CD14-positive monocyte (primary cell): ENCODE measurements around the gene TEX51. TPM values are rescaled to one million over a fixed set of nuclear protein-coding genes. Genes with fewer than 3 reads are reported as not detected.

ENCODE experiments used
- DNase-seq, 3 donors: peaks; one replicate each; pipeline ENCODE4 v3.0.0-alpha.2; 2011 to 2022
- H2AFZ ChIP-seq: 2 replicates; pipeline ENCODE4 v1.6.0; 2012; ENCODE audit warnings: mild to moderate bottlenecking, low read depth, low read length, inconsistent platforms; ENCODE audit not compliant: insufficient read depth, poor library complexity, severe bottlenecking
- H3K27ac ChIP-seq, 2 donors: 1 replicate in 1 of 2; 2 replicates in 1 of 2; pipeline ENCODE4 v1.5.1; 2012 to 2013; ENCODE audit warnings: low read length in 2 of 2, control low read depth in 1 of 2, inconsistent platforms in 1 of 2, low read depth in 1 of 2, mild to moderate bottlenecking in 1 of 2
- H3K27me3 ChIP-seq, 2 donors: one replicate each; pipeline versions ENCODE4 v1.6.0 to v1.6.1; 2011 to 2013; ENCODE audit warnings: low read length in 2 of 2; ENCODE audit not compliant: control insufficient read depth in 2 of 2, insufficient read depth in 2 of 2
- H3K36me3 ChIP-seq, 2 donors: replicated peaks in 1 of 2; 1 replicate in 1 of 2; 2 replicates in 1 of 2; pipeline versions ENCODE4 v1.5.1 to v1.6.1; 2012 to 2013; ENCODE audit warnings: low read length in 2 of 2, control low read depth in 1 of 2, inconsistent platforms in 1 of 2, mild to moderate bottlenecking in 1 of 2; ENCODE audit not compliant: insufficient read depth in 2 of 2, control insufficient read depth in 1 of 2
- H3K4me1 ChIP-seq, 2 donors: 1 replicate in 1 of 2; 2 replicates in 1 of 2; pipeline versions ENCODE4 v1.5.1 to v1.6.1; 2012 to 2013; ENCODE audit warnings: low read length in 2 of 2, control low read depth in 1 of 2, inconsistent platforms in 1 of 2, mild to moderate bottlenecking in 1 of 2, moderate library complexity in 1 of 2; ENCODE audit not compliant: insufficient read depth in 2 of 2, control insufficient read depth in 1 of 2
- H3K4me2 ChIP-seq: replicated peaks from 2 replicates; pipeline ENCODE3; 2012; ENCODE audit warnings: low read length, moderate library complexity, mild to moderate bottlenecking; ENCODE audit not compliant: poor library complexity, severe bottlenecking; ENCODE audit errors: extremely low read depth
- H3K4me3 ChIP-seq, 3 experiments: fragments of 200-600 bp in 1 of 3; sonication (generic) in 1 of 3; replicated peaks in 1 of 3; 1 replicate in 2 of 3; 2 replicates in 1 of 3; pipeline ENCODE4 v1.5.1; 2011 to 2013; ENCODE audit warnings: low read length in 3 of 3, mild to moderate bottlenecking in 3 of 3, control low read depth in 2 of 3, low read depth in 2 of 3, inconsistent platforms in 1 of 3, moderate library complexity in 1 of 3
- H3K79me2 ChIP-seq: 2 replicates; pipeline ENCODE4 v1.6.0; 2012; ENCODE audit warnings: mild to moderate bottlenecking, control low read depth, inconsistent platforms, low read length, moderate library complexity; ENCODE audit not compliant: insufficient read depth
- H3K9ac ChIP-seq: 2 replicates; pipeline ENCODE4 v1.6.0; 2017; ENCODE audit warnings: low read length, mild to moderate bottlenecking; ENCODE audit not compliant: insufficient read depth, poor library complexity, severe bottlenecking
- H3K9me3 ChIP-seq, 2 donors: replicated peaks in 1 of 2; 1 replicate in 1 of 2; 2 replicates in 1 of 2; pipeline versions ENCODE4 v1.5.1 to v1.6.1; 2012 to 2013; ENCODE audit warnings: low read length in 2 of 2, control low read depth in 1 of 2; ENCODE audit not compliant: control insufficient read depth in 1 of 2, insufficient read depth in 1 of 2
- H4K20me1 ChIP-seq: 2 replicates; pipeline ENCODE4 v1.6.0; 2012; ENCODE audit warnings: mild to moderate bottlenecking, low read length, control low read depth, moderate library complexity; ENCODE audit not compliant: insufficient read depth
- H3K27ac Mint-ChIP-seq, 7 donors: one replicate each; pipeline ENCODE4 v1.8.0; 2020; ENCODE audit warnings: mild to moderate bottlenecking in 7 of 7, mixed read lengths in 7 of 7, moderate library complexity in 6 of 7, inconsistent platforms in 2 of 7
- H3K27me3 Mint-ChIP-seq, 3 donors: one replicate each; pipeline ENCODE4 v1.8.0; 2021 to 2022; ENCODE audit warnings: low read depth in 3 of 3, mild to moderate bottlenecking in 3 of 3, mixed read lengths in 3 of 3, moderate library complexity in 3 of 3, inconsistent platforms in 1 of 3
- H3K36me3 Mint-ChIP-seq, 2 donors: one replicate each; pipeline ENCODE4 v1.8.0; 2020; ENCODE audit warnings: mixed read lengths in 2 of 2, inconsistent platforms in 1 of 2, mild to moderate bottlenecking in 1 of 2
- H3K4me1 Mint-ChIP-seq: one replicate; pipeline ENCODE4 v1.8.0; 2020; ENCODE audit warnings: mild to moderate bottlenecking, mixed read lengths
- H3K4me3 Mint-ChIP-seq, 2 donors: one replicate each; pipeline ENCODE4 v1.8.0; 2020; ENCODE audit warnings: mild to moderate bottlenecking in 2 of 2, mixed read lengths in 2 of 2, moderate library complexity in 1 of 2
- H3K9me3 Mint-ChIP-seq, 7 donors: one replicate each; pipeline ENCODE4 v1.8.0; 2020 to 2022; ENCODE audit warnings: mixed read lengths in 7 of 7, mild to moderate bottlenecking in 6 of 7, moderate library complexity in 6 of 7, inconsistent platforms in 2 of 7
- WGBS: methylation state at CpG from one replicate; pipeline ENCODE4 v1.1.5; 2013; ENCODE audit warnings: missing lambda C conversion rate; ENCODE audit not compliant: insufficient coverage; 5-methylcytosine and 5-hydroxymethylcytosine counted together
- intact Hi-C, 2 donors: fragments of 100-400 bp; cut with micrococcal nuclease; formaldehyde crosslinking; loops; one replicate each; pipeline versions ENCODE4 v1.15.0 to v1.15.1; 2023
- polyA plus RNA-seq, 3 donors: library from polyadenylated mRNA; depleted of rRNA in 1 of 3; unstranded in 2 of 3; stranded (reverse) in 1 of 3; fragments of 300-500 nt in 2 of 3; fragments of >200 nt in 1 of 3; fragmentation: Illumina TruSeq in 2 of 3; gene quantifications; 1 replicate in 2 of 3; 2 replicates in 1 of 3; pipeline ENCODE4 v1.2.3, GENCODE V29; 2012 to 2021
- TF ChIP-seq, protein P1 (sequence below): fragments of 200-600 bp; IDR thresholded peaks from one replicate; pipeline ENCODE4 v1.8.0; 2022; ENCODE audit warnings: antibody characterized with exemption, mild to moderate bottlenecking

The TEX51 gene
- polyA plus RNA-seq, 3 donors, result not detected

DNA sequence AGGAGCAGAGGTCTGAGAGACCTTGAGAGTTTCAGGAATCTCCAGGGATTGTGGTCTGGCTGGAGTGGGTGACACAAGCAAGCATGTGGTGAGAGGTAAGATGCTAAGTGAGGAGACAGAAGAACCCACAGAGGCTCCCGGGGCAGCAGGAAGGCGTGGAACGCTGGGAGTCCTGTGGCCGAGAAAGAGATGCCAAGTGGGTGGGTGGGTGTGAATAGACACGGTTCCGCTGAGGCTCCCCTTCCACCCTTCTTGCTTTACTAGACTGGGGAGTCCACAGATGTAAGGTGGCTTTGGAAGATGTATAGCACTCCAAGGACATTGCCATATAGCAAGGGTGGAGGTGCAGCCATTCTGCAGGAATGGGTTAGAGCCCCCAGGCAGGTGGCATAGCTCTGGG lies 4.2 kb downstream of the TEX51 start:
- Histone ChIP-seq H3K9me3 (peaks cover 0 to 15% of the 10 kb centered on the region in 2 donors), H3K27me3 (no peaks in the 10 kb centered on the region), H3K79me2 (no peaks in the 10 kb centered on the region), H3K36me3 (no peaks in the 10 kb centered on the region), H4K20me1 (no peaks in the 10 kb centered on the region), H3K4me2 (no peak overlapping the region), H3K4me1 (no peaks in the 10 kb centered on the region), H2AFZ (no peak overlapping the region), H3K4me3 (no peak overlapping the region), H3K9ac (no peak overlapping the region), H3K27ac (no peak overlapping the region)
- no peaks in the 10 kb centered on the region for H3K36me3 Mint-ChIP-seq
- H3K27ac Mint-ChIP-seq, result no peak overlapping the region
- no CpG with 5 or more reads among the region's 6 CpGs for WGBS
- TF ChIP-seq, protein P1, sequence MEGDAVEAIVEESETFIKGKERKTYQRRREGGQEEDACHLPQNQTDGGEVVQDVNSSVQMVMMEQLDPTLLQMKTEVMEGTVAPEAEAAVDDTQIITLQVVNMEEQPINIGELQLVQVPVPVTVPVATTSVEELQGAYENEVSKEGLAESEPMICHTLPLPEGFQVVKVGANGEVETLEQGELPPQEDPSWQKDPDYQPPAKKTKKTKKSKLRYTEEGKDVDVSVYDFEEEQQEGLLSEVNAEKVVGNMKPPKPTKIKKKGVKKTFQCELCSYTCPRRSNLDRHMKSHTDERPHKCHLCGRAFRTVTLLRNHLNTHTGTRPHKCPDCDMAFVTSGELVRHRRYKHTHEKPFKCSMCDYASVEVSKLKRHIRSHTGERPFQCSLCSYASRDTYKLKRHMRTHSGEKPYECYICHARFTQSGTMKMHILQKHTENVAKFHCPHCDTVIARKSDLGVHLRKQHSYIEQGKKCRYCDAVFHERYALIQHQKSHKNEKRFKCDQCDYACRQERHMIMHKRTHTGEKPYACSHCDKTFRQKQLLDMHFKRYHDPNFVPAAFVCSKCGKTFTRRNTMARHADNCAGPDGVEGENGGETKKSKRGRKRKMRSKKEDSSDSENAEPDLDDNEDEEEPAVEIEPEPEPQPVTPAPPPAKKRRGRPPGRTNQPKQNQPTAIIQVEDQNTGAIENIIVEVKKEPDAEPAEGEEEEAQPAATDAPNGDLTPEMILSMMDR, result no peak
- no peak for DNase-seq
- peaks cover 2 to 21% (median 13%) of the 10 kb centered on the region in 7 donors for H3K9me3 Mint-ChIP-seq
- no peaks in the 10 kb centered on the region for H3K4me1 Mint-ChIP-seq
- H3K27me3 Mint-ChIP-seq, result peaks cover 0 to 11% (median 6%) of the 10 kb centered on the region in 3 donors
- no peak overlapping the region for H3K4me3 Mint-ChIP-seq
- intact Hi-C loops, result no loop called here

DNA sequence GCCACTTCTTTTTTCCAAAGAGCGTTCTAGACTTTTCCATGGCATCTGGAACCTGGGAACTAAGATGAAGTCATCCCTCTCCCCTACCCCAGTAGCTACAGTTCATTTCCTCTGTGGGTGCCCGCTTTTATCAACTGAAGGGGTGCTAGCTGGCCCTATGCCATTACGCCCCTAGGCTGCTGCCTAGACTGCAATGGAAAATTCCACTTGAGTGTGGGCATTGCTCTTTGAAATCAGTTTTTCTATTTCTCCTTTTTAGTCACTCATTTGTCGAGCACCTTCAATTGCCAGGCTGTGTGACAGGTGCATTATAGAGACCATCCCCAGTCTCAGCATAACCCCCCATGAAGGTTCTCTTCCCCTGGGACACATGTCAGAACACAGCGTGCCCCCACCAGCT lies 7.3 kb downstream of the TEX51 start:
- Histone ChIP-seq H3K36me3 (no peaks in the 10 kb centered on the region), H3K4me1 (no peaks in the 10 kb centered on the region), H3K27ac (no peak overlapping the region), H3K79me2 (no peaks in the 10 kb centered on the region), H3K9ac (no peak overlapping the region), H4K20me1 (no peaks in the 10 kb centered on the region), H2AFZ (no peak overlapping the region), H3K9me3 (peaks cover 0 to 15% of the 10 kb centered on the region in 2 donors), H3K4me3 (no peak overlapping the region), H3K27me3 (no peaks in the 10 kb centered on the region), H3K4me2 (no peak overlapping the region)
- H3K27me3 Mint-ChIP-seq, result peaks cover 1 to 8% (median 6%) of the 10 kb centered on the region in 3 donors
- no peak for DNase-seq
- intact Hi-C loops, result no loop called here
- no peaks in the 10 kb centered on the region for H3K4me1 Mint-ChIP-seq
- H3K27ac Mint-ChIP-seq, result no peak overlapping the region
- H3K9me3 Mint-ChIP-seq, result peaks cover 0 to 15% (median 12%) of the 10 kb centered on the region in 7 donors
- WGBS, result 100% methylated on average over 3 of the region's 5 CpGs
- no peaks in the 10 kb centered on the region for H3K36me3 Mint-ChIP-seq
- TF ChIP-seq, protein P1, result no peak
- H3K4me3 Mint-ChIP-seq, result no peak overlapping the region
